H1 (cell line): ENCODE results near the gene PPIH. TPM values are rescaled to one million over a fixed set of nuclear protein-coding genes. Genes with fewer than 3 reads are reported as not detected.

Experiments used
- CBX8 ChIP-seq: fragments of 300-800, 300-1000 bp; sonication (generic); IDR thresholded peaks from 2 replicates; pipeline ENCODE4 v1.7.1; 2016; ENCODE audit warnings: low read depth, low read length, borderline replicate concordance
- CHD1 ChIP-seq: IDR thresholded peaks from 2 replicates; pipeline ENCODE4 v1.6.1; 2012; ENCODE audit warnings: low read depth, low read length, improper control_type of control experiment
- HDAC6 ChIP-seq: IDR thresholded peaks from one replicate; pipeline ENCODE4 v1.7.1; 2012; ENCODE audit warnings: low read depth, mild to moderate bottlenecking, inconsistent platforms, low read length, moderate library complexity
- JUND ChIP-seq: IDR thresholded peaks from 2 replicates; pipeline ENCODE4 v1.6.1; 2011; ENCODE audit warnings: mild to moderate bottlenecking, improper control_type of control experiment, low read length
- KDM4A ChIP-seq: IDR thresholded peaks from one replicate; pipeline ENCODE4 v1.7.1; 2012; ENCODE audit warnings: low read depth, mild to moderate bottlenecking, moderate library complexity, low read length, inconsistent platforms; ENCODE audit not compliant: severe bottlenecking
- polyA plus RNA-seq, 7 experiments: library from polyadenylated mRNA; depleted of rRNA in 3 of 7; stranded (reverse) in 5 of 7; unstranded in 2 of 7; fragments of >200 nt in 5 of 7; fragments of 200-250 nt in 2 of 7; gene quantifications; 1 replicate in 5 of 7; 2 replicates in 1 of 7; 4 replicates in 1 of 7; pipeline versions ENCODE4 v1.2.1 to v1.2.3, GENCODE V29; 2011 to 2013; ENCODE audit warnings: missing spikeins in 2 of 7, mixed read lengths in 2 of 7
- total RNA-seq: library from RNA; stranded (reverse); fragmentation: NEBNext Ultra II Directional; extraction: Animal tissue kit (Norgen Biotek cat#: 25700); gene quantifications from 2 replicates; pipeline ENCODE4 v1.2.1, GENCODE V29; 2021

PPIH gene
- total and polyA plus RNA-seq, 2 of the 8 experiments (the other 6 are each of a cell fraction or from before 2014, with no cell fraction given) = 78.1 to 91.5 TPM

DNA sequence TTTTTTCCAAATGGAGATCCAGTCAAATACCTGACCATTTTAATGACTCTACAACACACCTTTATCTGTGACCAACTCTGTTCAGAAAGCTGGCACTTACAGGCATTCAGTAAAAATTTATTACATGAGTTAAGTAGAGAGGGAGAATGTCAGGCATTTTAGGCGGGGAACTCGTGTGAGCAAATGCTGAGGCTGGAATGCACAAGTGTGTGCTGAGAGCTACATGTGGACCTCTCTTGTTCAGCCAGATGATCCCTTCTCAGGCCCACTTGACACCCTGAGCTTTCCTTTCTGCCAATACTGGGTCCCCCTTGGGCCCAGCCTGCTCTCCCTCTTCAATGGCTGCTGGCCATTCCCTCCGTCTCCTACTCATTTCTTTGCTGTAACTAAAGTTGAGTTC lies 11.7 kb downstream of the PPIH start (continued):
- no peak for TF ChIP-seq CHD1
- no peak for TF ChIP-seq KDM4A
- no peak for TF ChIP-seq CBX8
- TF ChIP-seq JUND = no peak
- TF ChIP-seq HDAC6 = no peak
